T-helper 1 cell treated with Interleukin-12 subunit alpha and Interleukin-12 subunit beta and Interleukin-4 antibody, amounts not matched to agents 30 μg/mL and 1 μg/mL, for 36 hours (primary cell): ENCODE results near the gene POTEC.
"Not testable (repeated sequence)": the region's sequence is repeated elsewhere in the genome, so short reads cannot be mapped to it uniquely, and the experiment has no call there.

Source experiments
- H3K27ac Mint-ChIP-seq: one replicate; pipeline ENCODE4 v1.8.0; 2021; ENCODE audit warnings: mild to moderate bottlenecking, mixed read lengths
- H3K27me3 Mint-ChIP-seq: one replicate; pipeline ENCODE4 v1.8.0; 2021; ENCODE audit warnings: low read depth, mixed read lengths
- H3K36me3 Mint-ChIP-seq: one replicate; pipeline ENCODE4 v1.8.0; 2021; ENCODE audit warnings: low read depth, mixed read lengths
- H3K4me1 Mint-ChIP-seq: one replicate; pipeline ENCODE4 v1.8.0; 2021; ENCODE audit warnings: low read depth, mixed read lengths
- H3K4me3 Mint-ChIP-seq: one replicate; pipeline ENCODE4 v1.8.0; 2021; ENCODE audit warnings: mild to moderate bottlenecking, moderate library complexity, mixed read lengths
- H3K9me3 Mint-ChIP-seq: one replicate; pipeline ENCODE4 v1.8.0; 2021; ENCODE audit warnings: mixed read lengths

The POTEC gene

DNA sequence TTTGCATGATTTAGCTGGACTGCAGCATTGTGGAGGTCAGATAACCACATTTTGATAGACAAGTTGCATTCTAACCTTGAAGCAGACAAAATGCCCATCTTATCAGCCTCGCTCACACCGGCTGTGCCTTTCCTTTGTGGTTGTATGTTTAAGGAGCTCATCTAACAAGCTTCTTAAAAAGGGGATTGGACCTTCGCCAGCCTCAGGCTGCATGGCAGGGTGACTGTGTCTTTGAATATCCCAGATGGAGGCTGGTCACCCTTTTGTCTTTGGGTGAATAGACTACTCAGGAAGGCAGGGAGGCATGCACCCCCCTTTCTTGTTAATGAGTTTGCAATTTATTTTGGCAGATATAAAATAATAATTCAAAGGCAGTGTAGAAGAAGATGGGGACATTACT, 72.1 kb downstream of the POTEC start:
- not testable (repeated sequence) for H3K27me3 Mint-ChIP-seq, H3K27ac Mint-ChIP-seq, H3K4me1 Mint-ChIP-seq, H3K9me3 Mint-ChIP-seq, H3K36me3 Mint-ChIP-seq, H3K4me3 Mint-ChIP-seq

GRCh38 chr18:14470446-14470845, 73.0 kb downstream of the POTEC start:
- H3K27ac Mint-ChIP-seq, H3K36me3 Mint-ChIP-seq, H3K4me1 Mint-ChIP-seq, H3K9me3 Mint-ChIP-seq, H3K4me3 Mint-ChIP-seq, H3K27me3 Mint-ChIP-seq: not testable (repeated sequence)

- H3K36me3 Mint-ChIP-seq, H3K4me3 Mint-ChIP-seq, H3K9me3 Mint-ChIP-seq, H3K4me1 Mint-ChIP-seq, H3K27ac Mint-ChIP-seq, H3K27me3 Mint-ChIP-seq: not testable (repeated sequence)
Measured at GRCh38 chr18:14470046-14470445, 73.4 kb downstream of the POTEC start.

- H3K9me3 Mint-ChIP-seq, H3K4me1 Mint-ChIP-seq, H3K36me3 Mint-ChIP-seq, H3K27ac Mint-ChIP-seq, H3K27me3 Mint-ChIP-seq, H3K4me3 Mint-ChIP-seq: not testable (repeated sequence)
Measured at GRCh38 chr18:14465989-14466388, 77.4 kb downstream of the POTEC start.
